Aorta (tissue), 5 donors: ENCODE results near the gene TEAD4. TPM values are rescaled to one million over a fixed set of nuclear protein-coding genes. Genes with fewer than 3 reads are reported as not detected.

Source experiments
- ATAC-seq: fragments of 200-7000 bp; cut with Tn5 transposase; one replicate; pipeline ENCODE4 v1.9.1; 2022; ENCODE audit warnings: moderate library complexity; ENCODE audit not compliant: low FRiP score
- DNase-seq, 2 donors: peaks; one replicate each; pipeline ENCODE4 v3.0.0-alpha.2; 2020
- H3K27ac ChIP-seq, 2 donors: one replicate each; pipeline ENCODE4 v1.5.1; 2013; ENCODE audit warnings: low read length in 2 of 2, mild to moderate bottlenecking in 2 of 2, moderate library complexity in 2 of 2, control low read depth in 1 of 2, inconsistent platforms in 1 of 2, low read depth in 1 of 2
- H3K27me3 ChIP-seq, 2 donors: one replicate each; pipeline ENCODE4 v1.6.1; 2013; ENCODE audit warnings: control low read depth in 1 of 2, low read length in 1 of 2, mild to moderate bottlenecking in 1 of 2, moderate library complexity in 1 of 2; ENCODE audit not compliant: insufficient read depth in 2 of 2, control insufficient read depth in 1 of 2
- H3K36me3 ChIP-seq, 2 donors: one replicate each; pipeline ENCODE4 v1.6.1; 2013; ENCODE audit warnings: control low read depth in 1 of 2, low read length in 1 of 2, mild to moderate bottlenecking in 1 of 2; ENCODE audit not compliant: insufficient read depth in 2 of 2, control insufficient read depth in 1 of 2
- H3K4me1 ChIP-seq, 2 donors: one replicate each; pipeline ENCODE4 v1.6.1; 2013; ENCODE audit warnings: low read length in 2 of 2, control low read depth in 1 of 2, mild to moderate bottlenecking in 1 of 2, moderate library complexity in 1 of 2; ENCODE audit not compliant: insufficient read depth in 2 of 2, control insufficient read depth in 1 of 2
- H3K4me3 ChIP-seq, 2 donors: one replicate each; pipeline ENCODE4 v1.5.1; 2013; ENCODE audit warnings: low read length in 2 of 2, control low read depth in 1 of 2, mild to moderate bottlenecking in 1 of 2
- H3K9me3 ChIP-seq: one replicate; pipeline ENCODE4 v1.6.1; 2013; ENCODE audit warnings: mild to moderate bottlenecking, low read length; ENCODE audit not compliant: control insufficient read depth
- WGBS, 2 donors: extraction: QIAGEN DNeasy Blood & Tissue Kit; methylation state at CpG; one replicate each; pipeline ENCODE4 v1.1.7; 2013; 5-methylcytosine and 5-hydroxymethylcytosine counted together
- intact Hi-C, 2 donors: fragments of 100-400 bp; cut with DNase I; formaldehyde crosslinking; loops; one replicate each; pipeline versions ENCODE4 v1.14.2 to v1.15.0; 2022
- polyA plus RNA-seq, 2 donors: library from polyadenylated mRNA; stranded (reverse); fragments of 200-250 nt; gene quantifications; one replicate each; pipeline ENCODE4 v1.2.3, GENCODE V29; 2013
- total RNA-seq, 2 donors: library from RNA; stranded (reverse); fragmentation: NEBNext Ultra II Directional; extraction: Animal tissue kit (Norgen Biotek cat#: 25700); gene quantifications; one replicate each; pipeline ENCODE4 v1.2.1, GENCODE V29; 2021
- donor health status: healthy with polysubstance abuse.
- donor health status: Bipolar disorder and iron deficiency.
- donor health status: DM: no; HTN: no; CAD: no.
- donor health status: DM: no; HTN: no; CAD: no.
- donor health status: DM: yes; HTN: yes; CAD: no.

TEAD4 gene
- total and polyA plus RNA-seq, 4 donors = 8.9 to 29.0 (median 20.2) TPM

GRCh38 chr12:2934371-2934770 lies 24.8 kb upstream of the TEAD4 start:
- Histone ChIP-seq H3K27me3 (no peaks in the 10 kb centered on the region), H3K4me3 (no peak overlapping the region), H3K27ac (no peak overlapping the region), H3K36me3 (peaks cover 4 to 15% of the 10 kb centered on the region in 2 donors), H3K4me1 (no peaks in the 10 kb centered on the region), H3K9me3 (no peaks in the 10 kb centered on the region)
- ATAC-seq (no peak), DNase-seq (peak in 1 of 2 donors; percentile 56)
- WGBS, 2 donors = 88 to 89% methylated on average over 6 of the region's 6 CpGs
- intact Hi-C loops = no loop called here

DNA sequence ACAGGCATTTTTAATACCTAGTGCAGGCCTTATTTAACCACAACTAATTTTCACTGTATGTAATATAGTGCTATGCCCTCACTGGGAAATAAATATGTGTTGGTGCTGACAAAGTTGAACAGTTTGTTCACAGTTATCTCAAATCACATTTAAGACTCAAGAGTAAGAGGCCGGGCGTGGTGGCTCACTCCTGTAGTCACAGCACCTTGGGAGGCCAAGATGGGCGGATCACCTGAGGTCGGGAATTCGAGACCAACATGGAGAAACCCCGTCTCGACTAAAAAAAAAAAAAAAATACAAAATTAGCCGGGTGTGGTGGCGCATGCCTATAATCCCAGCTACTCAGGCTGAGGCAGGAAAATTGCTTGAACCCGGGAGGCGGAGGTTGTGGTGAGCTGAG lies 22.9 kb upstream of the TEAD4 start:
- DNase-seq (peak in 1 of 2 donors; percentile 55), ATAC-seq (no peak)
- no peaks in the 10 kb centered on the region for H3K4me1 ChIP-seq
- no peaks in the 10 kb centered on the region for H3K27me3 ChIP-seq
- H3K4me3 ChIP-seq = no peak overlapping the region
- no peaks in the 10 kb centered on the region for H3K9me3 ChIP-seq
- no peak overlapping the region for H3K27ac ChIP-seq
- WGBS, 2 donors = 86 to 92% methylated on average over 11 of the region's 11 CpGs
- H3K36me3 ChIP-seq = peaks cover 3 to 19% of the 10 kb centered on the region in 2 donors
- intact Hi-C loops = no loop called here

DNA sequence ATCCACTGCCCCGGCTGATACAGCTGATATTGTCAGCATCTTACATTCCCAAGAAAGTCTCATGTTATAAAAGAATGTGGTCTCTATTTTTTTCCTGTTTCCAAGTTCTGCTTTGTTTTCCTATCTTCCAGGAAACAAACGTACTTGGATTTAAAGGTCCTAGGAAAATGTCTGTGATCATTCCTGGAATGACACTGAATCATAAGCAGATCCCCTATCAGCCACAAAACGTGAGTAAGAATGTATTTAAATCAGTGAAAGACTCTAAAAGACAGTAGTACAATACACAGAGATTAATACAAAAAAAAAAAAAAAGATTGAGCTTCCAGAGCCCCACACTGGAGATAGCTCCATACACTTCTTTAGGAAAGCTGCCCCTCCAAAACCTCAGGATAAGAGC lies 21.7 kb upstream of the TEAD4 start:
- no peaks in the 10 kb centered on the region for H3K27me3 ChIP-seq
- H3K9me3 ChIP-seq = no peaks in the 10 kb centered on the region
- WGBS, 2 donors = 73 to 76% methylated on average over 3 of the region's 3 CpGs
- H3K36me3 ChIP-seq = peaks cover 3 to 18% of the 10 kb centered on the region in 2 donors
- intact Hi-C loops = no loop called here
- ATAC-seq (no peak), DNase-seq (no peak)
- H3K4me1 ChIP-seq = no peaks in the 10 kb centered on the region
- H3K4me3 ChIP-seq = no peak overlapping the region
- H3K27ac ChIP-seq = no peak overlapping the region

- 75 to 81% methylated on average over 5 of the region's 5 CpGs for WGBS, 2 donors
- H3K9me3 ChIP-seq = no peaks in the 10 kb centered on the region
- H3K4me3 ChIP-seq = no peak overlapping the region
- H3K27me3 ChIP-seq = no peaks in the 10 kb centered on the region
- no peak overlapping the region for H3K27ac ChIP-seq
- DNase-seq (peak in 1 of 2 donors; percentile 41), ATAC-seq (no peak)
- intact Hi-C loops = no loop called here
- H3K4me1 ChIP-seq = no peaks in the 10 kb centered on the region
- peaks cover 3 to 10% of the 10 kb centered on the region in 2 donors for H3K36me3 ChIP-seq
Measured at GRCh38 chr12:2939191-2939590, 20.0 kb upstream of the TEAD4 start.

GRCh38 chr12:2940564-2940963 lies 18.6 kb upstream of the TEAD4 start:
- no peak overlapping the region for H3K27ac ChIP-seq
- H3K9me3 ChIP-seq = no peaks in the 10 kb centered on the region
- no peak overlapping the region for H3K4me3 ChIP-seq
- ATAC-seq (no peak), DNase-seq (peak in 1 of 2 donors; percentile 42)
- H3K27me3 ChIP-seq = no peaks in the 10 kb centered on the region
- no peaks in the 10 kb centered on the region for H3K4me1 ChIP-seq
- 44 to 57% methylated on average over 10 of the region's 10 CpGs for WGBS, 2 donors
- intact Hi-C loops = loop anchor here in 1 of 2 donors (5.0 to 10.0 kb wide), 2 partner anchors 56 to 88 kb away; no protein-coding TSS in a partner anchor
- H3K36me3 ChIP-seq = peaks cover 1 to 10% of the 10 kb centered on the region in 2 donors

- ATAC-seq (peak; percentile 17), DNase-seq (peak in 1 of 2 donors; percentile 28)
- peaks cover 1 to 8% of the 10 kb centered on the region in 2 donors for H3K36me3 ChIP-seq
- 58 to 70% methylated on average over 8 of the region's 8 CpGs for WGBS, 2 donors
- H3K9me3 ChIP-seq = no peaks in the 10 kb centered on the region
- no peak overlapping the region for H3K27ac ChIP-seq
- intact Hi-C loops = loop anchor here in 1 of 2 donors (5.0 to 10.0 kb wide), 2 partner anchors 57 to 89 kb away; no protein-coding TSS in a partner anchor
- no peak overlapping the region for H3K4me3 ChIP-seq
- H3K27me3 ChIP-seq = no peaks in the 10 kb centered on the region
- no peaks in the 10 kb centered on the region for H3K4me1 ChIP-seq
Measured at GRCh38 chr12:2941524-2941923, 17.7 kb upstream of the TEAD4 start.

GRCh38 chr12:2944401-2945047 lies 14.7 kb upstream of the TEAD4 start:
- Histone ChIP-seq H3K27me3 (no peaks in the 10 kb centered on the region), H3K36me3 (peaks cover 1 to 4% of the 10 kb centered on the region in 2 donors), H3K4me1 (no peaks in the 10 kb centered on the region), H3K4me3 (no peak overlapping the region), H3K9me3 (no peaks in the 10 kb centered on the region), H3K27ac (no peak overlapping the region)
- 24 to 27% methylated on average over 24 of the region's 24 CpGs for WGBS, 2 donors
- peak; percentile 57 for ATAC-seq
- intact Hi-C loops = loop anchor here in 1 of 2 donors (5.0 to 10.0 kb wide), 2 partner anchors 60 to 92 kb away; no protein-coding TSS in a partner anchor
- peak in 1 of 2 donors; percentile 78 for DNase-seq

DNA sequence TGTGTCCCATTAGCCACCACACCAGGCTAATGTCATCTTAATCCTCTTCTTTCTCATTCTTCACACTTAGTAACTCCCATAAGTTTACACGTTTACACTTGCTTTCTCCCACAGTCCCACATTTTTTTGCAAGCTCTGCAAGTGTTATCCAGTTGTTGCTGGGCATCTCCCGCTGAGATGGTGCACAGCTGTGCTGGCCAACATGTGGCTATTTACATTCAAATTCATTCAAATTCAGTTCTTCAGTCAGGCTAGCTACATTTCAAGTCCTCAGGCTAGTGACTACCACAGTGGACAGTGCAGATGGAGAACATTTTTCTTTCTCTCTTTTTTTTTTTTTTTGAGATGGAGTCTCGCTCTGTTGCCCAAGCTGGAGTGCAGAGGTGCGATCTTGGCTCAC lies 9.8 kb upstream of the TEAD4 start:
- ATAC-seq = no peak
- H3K9me3 ChIP-seq = no peaks in the 10 kb centered on the region
- no peaks in the 10 kb centered on the region for H3K27me3 ChIP-seq
- 90 to 92% methylated on average over 4 of the region's 4 CpGs for WGBS, 2 donors
- no peak overlapping the region for H3K27ac ChIP-seq
- H3K4me1 ChIP-seq = no peaks in the 10 kb centered on the region
- H3K36me3 ChIP-seq = no peaks in the 10 kb centered on the region
- H3K4me3 ChIP-seq = no peak overlapping the region
- no peak for DNase-seq
- intact Hi-C loops = loop anchor here in 1 of 2 donors (10.0 kb wide), 1 partner anchor 65 kb away; no protein-coding TSS in a partner anchor

DNA sequence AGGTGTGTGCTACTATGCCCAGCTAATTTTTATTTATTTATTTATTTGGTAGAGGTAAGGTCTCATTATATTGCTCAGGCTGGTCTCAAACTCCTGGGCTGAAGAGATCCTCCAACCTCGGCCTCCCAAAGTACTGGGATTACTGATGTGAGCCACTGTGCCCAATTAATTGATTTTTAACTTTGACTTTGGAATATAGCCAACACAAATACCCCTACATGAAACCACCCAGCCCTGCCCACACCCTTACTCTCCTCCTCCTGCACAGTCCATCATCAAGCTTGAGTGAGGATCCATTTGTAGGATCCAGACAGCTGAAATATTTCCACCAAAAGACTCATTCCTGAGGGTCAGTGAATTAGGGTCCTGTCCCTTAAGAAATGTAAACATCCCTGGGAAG lies 3.3 kb upstream of the TEAD4 start:
- intact Hi-C loops = no loop called here
- no peak overlapping the region for H3K27ac ChIP-seq
- H3K9me3 ChIP-seq = no peaks in the 10 kb centered on the region
- DNase-seq (no peak), ATAC-seq (no peak)
- H3K36me3 ChIP-seq = no peaks in the 10 kb centered on the region
- no peak overlapping the region for H3K4me3 ChIP-seq
- WGBS, 2 donors = 94 to 96% methylated on average over 1 of the region's 1 CpG
- H3K27me3 ChIP-seq = no peaks in the 10 kb centered on the region
- H3K4me1 ChIP-seq = no peaks in the 10 kb centered on the region
